ENCODE data around the gene HDAC9. TPM values are rescaled to one million over a fixed set of nuclear protein-coding genes. Genes with fewer than 3 reads are reported as not detected.

Gene HDAC9
- total and polyA plus RNA-seq, 4 donors, result 2.2 to 41.0 (median 4.1) TPM

- H3K36me3 ChIP-seq (ENCODE audit: control insufficient read depth in 4 of 4, insufficient read depth in 4 of 4, low read length in 4 of 4), result no peaks in the 10 kb centered on the region
- TF ChIP-seq, protein P1, sequence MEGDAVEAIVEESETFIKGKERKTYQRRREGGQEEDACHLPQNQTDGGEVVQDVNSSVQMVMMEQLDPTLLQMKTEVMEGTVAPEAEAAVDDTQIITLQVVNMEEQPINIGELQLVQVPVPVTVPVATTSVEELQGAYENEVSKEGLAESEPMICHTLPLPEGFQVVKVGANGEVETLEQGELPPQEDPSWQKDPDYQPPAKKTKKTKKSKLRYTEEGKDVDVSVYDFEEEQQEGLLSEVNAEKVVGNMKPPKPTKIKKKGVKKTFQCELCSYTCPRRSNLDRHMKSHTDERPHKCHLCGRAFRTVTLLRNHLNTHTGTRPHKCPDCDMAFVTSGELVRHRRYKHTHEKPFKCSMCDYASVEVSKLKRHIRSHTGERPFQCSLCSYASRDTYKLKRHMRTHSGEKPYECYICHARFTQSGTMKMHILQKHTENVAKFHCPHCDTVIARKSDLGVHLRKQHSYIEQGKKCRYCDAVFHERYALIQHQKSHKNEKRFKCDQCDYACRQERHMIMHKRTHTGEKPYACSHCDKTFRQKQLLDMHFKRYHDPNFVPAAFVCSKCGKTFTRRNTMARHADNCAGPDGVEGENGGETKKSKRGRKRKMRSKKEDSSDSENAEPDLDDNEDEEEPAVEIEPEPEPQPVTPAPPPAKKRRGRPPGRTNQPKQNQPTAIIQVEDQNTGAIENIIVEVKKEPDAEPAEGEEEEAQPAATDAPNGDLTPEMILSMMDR (IDR thresholded peaks at IDR 0.05; ENCODE audit: control extremely low read depth, extremely low read depth), result no peak
- H3K9me3 ChIP-seq (ENCODE audit: control insufficient read depth in 4 of 4, insufficient read depth in 3 of 4, low read length in 3 of 4), result no peaks in the 10 kb centered on the region
- ATAC-seq (ENCODE audit: insufficient read depth, low FRiP score) (no peak), DNase-seq (no peak)
- H3K4me1 ChIP-seq (ENCODE audit: control insufficient read depth in 5 of 5, insufficient read depth in 5 of 5, low read length in 5 of 5), result peaks cover 0 to 6% (median 0%) of the 10 kb centered on the region in 5 donors
- no peak overlapping the region for H3K4me3 ChIP-seq
- 90 to 92% methylated on average over 17 of the region's 17 CpGs for WGBS, 2 donors
- no peaks in the 10 kb centered on the region for H3K27me3 ChIP-seq (ENCODE audit: control insufficient read depth in 3 of 3, insufficient read depth in 3 of 3, low read length in 2 of 3)
- H3K9ac ChIP-seq (ENCODE audit: insufficient read depth in 1 of 2, low read length in 2 of 2), result no peak overlapping the region
- no peak overlapping the region for H3K27ac ChIP-seq (ENCODE audit: low read depth in 1 of 2, low read length in 1 of 2)
Measured at GRCh38 chr7:18702071-18702829, 206.7 kb downstream of the HDAC9 start.

- H3K27me3 ChIP-seq (ENCODE audit: control insufficient read depth in 3 of 3, insufficient read depth in 3 of 3, low read length in 2 of 3), result no peaks in the 10 kb centered on the region
- no peak overlapping the region for H3K9ac ChIP-seq (ENCODE audit: insufficient read depth in 1 of 2, low read length in 2 of 2)
- ATAC-seq (ENCODE audit: insufficient read depth, low FRiP score) (no peak), DNase-seq (no peak)
- TF ChIP-seq, protein P1 (IDR thresholded peaks at IDR 0.05; ENCODE audit: control extremely low read depth, extremely low read depth), result no peak
- no peak overlapping the region for H3K4me3 ChIP-seq
- H3K9me3 ChIP-seq (ENCODE audit: control insufficient read depth in 4 of 4, insufficient read depth in 3 of 4, low read length in 3 of 4), result no peaks in the 10 kb centered on the region
- no peaks in the 10 kb centered on the region for H3K36me3 ChIP-seq (ENCODE audit: control insufficient read depth in 4 of 4, insufficient read depth in 4 of 4, low read length in 4 of 4)
- no peak overlapping the region for H3K27ac ChIP-seq (ENCODE audit: low read depth in 1 of 2, low read length in 1 of 2)
- peaks cover 0 to 5% (median 0%) of the 10 kb centered on the region in 5 donors for H3K4me1 ChIP-seq (ENCODE audit: control insufficient read depth in 5 of 5, insufficient read depth in 5 of 5, low read length in 5 of 5)
Measured at GRCh38 chr7:18703685-18704084, 208.1 kb downstream of the HDAC9 start.

- DNase-seq (no peak), ATAC-seq (ENCODE audit: insufficient read depth, low FRiP score) (peak; percentile 27)
- TF ChIP-seq, protein P1 (IDR thresholded peaks at IDR 0.05; ENCODE audit: control extremely low read depth, extremely low read depth), result no peak
- H3K4me3 ChIP-seq, result no peak overlapping the region
- H3K4me1 ChIP-seq (ENCODE audit: control insufficient read depth in 5 of 5, insufficient read depth in 5 of 5, low read length in 5 of 5), result peaks cover 0 to 5% (median 0%) of the 10 kb centered on the region in 5 donors
- no peaks in the 10 kb centered on the region for H3K27me3 ChIP-seq (ENCODE audit: control insufficient read depth in 3 of 3, insufficient read depth in 3 of 3, low read length in 2 of 3)
- WGBS, 2 donors, result 59 to 75% methylated on average over 3 of the region's 3 CpGs
- no peak overlapping the region for H3K9ac ChIP-seq (ENCODE audit: insufficient read depth in 1 of 2, low read length in 2 of 2)
- no peaks in the 10 kb centered on the region for H3K36me3 ChIP-seq (ENCODE audit: control insufficient read depth in 4 of 4, insufficient read depth in 4 of 4, low read length in 4 of 4)
- H3K9me3 ChIP-seq (ENCODE audit: control insufficient read depth in 4 of 4, insufficient read depth in 3 of 4, low read length in 3 of 4), result no peaks in the 10 kb centered on the region
- H3K27ac ChIP-seq (ENCODE audit: low read depth in 1 of 2, low read length in 1 of 2), result no peak overlapping the region
Measured at GRCh38 chr7:18706670-18707069, 211.1 kb downstream of the HDAC9 start.
